ENCODE results near the gene CD302.

GRCh38 chr2:159744363-159744762 is 53.6 kb downstream of the CD302 start:
- TF ChIP-seq FOXM1 (IDR thresholded peaks at IDR 0.05; ENCODE audit: borderline replicate concordance) (no peak), ZNF384 (IDR thresholded peaks at IDR 0.05) (no peak)

Measured in HEK293T (cell line).